ENCODE results near the gene DELE1. TPM values are rescaled to one million over a fixed set of nuclear protein-coding genes. Genes with fewer than 3 reads are reported as not detected.

DELE1 gene
- total RNA-seq, 1 experiment from 2014 or later, result 81.5 TPM

DNA sequence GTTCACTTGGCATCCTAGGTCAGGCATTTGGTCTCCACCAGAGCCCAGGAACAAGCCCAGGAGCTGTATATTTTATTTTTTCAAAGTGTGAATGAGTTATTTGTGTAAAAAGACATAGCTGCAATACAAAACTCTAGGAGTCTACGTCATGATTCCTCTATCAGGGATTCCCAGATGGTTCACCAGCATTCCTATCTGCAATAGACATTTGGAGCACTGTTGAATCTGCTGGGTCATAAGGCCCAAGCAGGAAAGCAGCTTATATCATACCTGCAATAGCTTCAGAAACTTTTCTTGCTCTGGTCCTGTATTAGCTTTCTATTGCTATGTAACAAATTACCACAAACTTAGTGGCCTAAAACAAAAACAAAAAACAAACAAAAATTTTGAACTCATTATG is 16.7 kb upstream of the DELE1 start:
- H3K4me3 Mint-ChIP-seq, result no peak overlapping the region
- POLR2A ChIA-PET, result interaction anchor here (0.6 kb wide), 1 partner anchor 23 kb away, joined by 4 read pairs; no protein-coding TSS in a partner anchor
- no peak overlapping the region for H3K27ac Mint-ChIP-seq
- TF ChIP-seq PREB (CRISPR knock-in tag; IDR thresholded peaks at IDR 0.05; ENCODE audit: borderline replicate concordance) (no peak), FOXP1 (CRISPR knock-in tag; IDR thresholded peaks at IDR 0.05; ENCODE audit: borderline replicate concordance) (no peak)
- peaks cover 9% of the 10 kb centered on the region; the same call in 1 of the 2 replicates for H3K4me1 Mint-ChIP-seq
- DNase-seq (ENCODE audit: low spot score), result no peak
- H3K36me3 Mint-ChIP-seq, result no peaks in the 10 kb centered on the region
- H3K27me3 Mint-ChIP-seq (ENCODE audit: low read depth), result peaks cover 5% of the 10 kb centered on the region
- CTCF ChIA-PET, result interaction anchor here (0.6 to 1.2 kb wide), 4 partner anchors 9 to 54 kb away, joined by 3 to 6 read pairs (median 3); no protein-coding TSS in a partner anchor
- no peak for ATAC-seq
- H3K9me3 Mint-ChIP-seq, result peaks cover 12% of the 10 kb centered on the region

DNA sequence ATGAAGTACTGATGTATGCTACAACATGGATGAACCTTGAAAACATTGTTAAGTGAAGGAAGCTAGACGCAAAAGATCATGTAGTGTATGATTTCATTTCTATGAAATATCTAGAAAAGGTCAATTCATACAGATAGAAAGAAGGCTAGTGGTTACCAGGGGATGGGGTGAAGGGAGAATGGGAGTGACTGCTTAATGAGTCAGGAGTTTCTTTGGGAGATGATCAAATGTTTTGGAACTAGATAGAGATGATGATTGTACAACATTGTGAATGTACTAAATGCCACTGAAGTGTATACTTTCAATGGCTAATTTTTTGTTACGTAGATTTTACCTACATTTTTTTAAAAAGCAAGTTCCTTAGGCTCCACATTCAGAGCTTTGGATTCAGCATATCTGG is 14.9 kb upstream of the DELE1 start:
- ATAC-seq, result no peak
- CTCF ChIA-PET, result no interaction called here
- Mint-ChIP-seq H3K4me1 (peaks cover 9% of the 10 kb centered on the region), H3K27ac (no peak overlapping the region), H3K27me3 (ENCODE audit: low read depth) (peaks cover 18% of the 10 kb centered on the region), H3K36me3 (no peaks in the 10 kb centered on the region), H3K9me3 (peaks cover 12% of the 10 kb centered on the region), H3K4me3 (no peak overlapping the region)
- no peak for DNase-seq (ENCODE audit: low spot score)
- POLR2A ChIA-PET, result interaction anchor here (0.5 kb wide), 1 partner anchor 16 kb away, joined by 3 read pairs; no protein-coding TSS in a partner anchor
- TF ChIP-seq, protein P1, sequence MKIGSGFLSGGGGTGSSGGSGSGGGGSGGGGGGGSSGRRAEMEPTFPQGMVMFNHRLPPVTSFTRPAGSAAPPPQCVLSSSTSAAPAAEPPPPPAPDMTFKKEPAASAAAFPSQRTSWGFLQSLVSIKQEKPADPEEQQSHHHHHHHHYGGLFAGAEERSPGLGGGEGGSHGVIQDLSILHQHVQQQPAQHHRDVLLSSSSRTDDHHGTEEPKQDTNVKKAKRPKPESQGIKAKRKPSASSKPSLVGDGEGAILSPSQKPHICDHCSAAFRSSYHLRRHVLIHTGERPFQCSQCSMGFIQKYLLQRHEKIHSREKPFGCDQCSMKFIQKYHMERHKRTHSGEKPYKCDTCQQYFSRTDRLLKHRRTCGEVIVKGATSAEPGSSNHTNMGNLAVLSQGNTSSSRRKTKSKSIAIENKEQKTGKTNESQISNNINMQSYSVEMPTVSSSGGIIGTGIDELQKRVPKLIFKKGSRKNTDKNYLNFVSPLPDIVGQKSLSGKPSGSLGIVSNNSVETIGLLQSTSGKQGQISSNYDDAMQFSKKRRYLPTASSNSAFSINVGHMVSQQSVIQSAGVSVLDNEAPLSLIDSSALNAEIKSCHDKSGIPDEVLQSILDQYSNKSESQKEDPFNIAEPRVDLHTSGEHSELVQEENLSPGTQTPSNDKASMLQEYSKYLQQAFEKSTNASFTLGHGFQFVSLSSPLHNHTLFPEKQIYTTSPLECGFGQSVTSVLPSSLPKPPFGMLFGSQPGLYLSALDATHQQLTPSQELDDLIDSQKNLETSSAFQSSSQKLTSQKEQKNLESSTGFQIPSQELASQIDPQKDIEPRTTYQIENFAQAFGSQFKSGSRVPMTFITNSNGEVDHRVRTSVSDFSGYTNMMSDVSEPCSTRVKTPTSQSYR (CRISPR knock-in tag; IDR thresholded peaks at IDR 0.05), result no peak
- no peak for TF ChIP-seq NR2C2 (CRISPR knock-in tag; IDR thresholded peaks at IDR 0.05)
- no peak for TF ChIP-seq ATF6 (CRISPR knock-in tag; IDR thresholded peaks at IDR 0.05)

DNA sequence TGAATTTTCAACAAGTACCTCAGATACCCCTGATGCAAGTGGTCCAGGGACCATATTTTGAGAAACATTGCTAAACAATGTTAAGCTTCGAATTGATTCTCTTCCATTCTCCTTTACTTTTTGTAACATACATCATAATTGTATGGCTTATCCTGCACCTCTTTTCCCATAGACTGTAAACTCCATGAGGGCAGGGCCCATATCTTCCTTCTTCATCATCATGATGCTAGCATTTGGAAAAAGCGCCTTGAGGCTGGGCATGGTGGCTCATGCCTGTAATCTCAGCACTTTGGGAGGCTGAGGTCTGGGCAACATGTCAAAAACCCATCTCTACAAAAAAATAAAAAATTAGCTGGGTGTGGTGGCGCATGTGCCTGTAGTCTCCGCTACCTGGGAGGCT is 14.5 kb upstream of the DELE1 start:
- ChIA-PET POLR2A (no interaction called here), CTCF (interaction anchor here (1.3 kb wide), 1 partner anchor 240 kb away, joined by 3 read pairs; no protein-coding TSS in a partner anchor)
- Mint-ChIP-seq H3K4me3 (no peak overlapping the region), H3K27me3 (ENCODE audit: low read depth) (peaks cover 20% of the 10 kb centered on the region), H3K4me1 (peaks cover 10% of the 10 kb centered on the region), H3K9me3 (peaks cover 12% of the 10 kb centered on the region), H3K27ac (no peak overlapping the region), H3K36me3 (no peaks in the 10 kb centered on the region)
- DNase-seq (ENCODE audit: low spot score), result no peak
- TF ChIP-seq ZMAT4 (CRISPR knock-in tag; IDR thresholded peaks at IDR 0.05) (no peak), TP53 (CRISPR knock-in tag; IDR thresholded peaks at IDR 0.05) (no peak), SOX15 (CRISPR knock-in tag; IDR thresholded peaks at IDR 0.05) (no peak), MXD4 (CRISPR knock-in tag; IDR thresholded peaks at IDR 0.05; ENCODE audit: borderline replicate concordance) (no peak), TCF7 (CRISPR knock-in tag; IDR thresholded peaks at IDR 0.05; ENCODE audit: low read depth) (no peak), OVOL2 (CRISPR knock-in tag; IDR thresholded peaks at IDR 0.05; ENCODE audit: borderline replicate concordance) (no peak), ATF2 (CRISPR knock-in tag; IDR thresholded peaks at IDR 0.05; ENCODE audit: borderline replicate concordance, low read depth) (no peak)
- TF ChIP-seq, protein P2, sequence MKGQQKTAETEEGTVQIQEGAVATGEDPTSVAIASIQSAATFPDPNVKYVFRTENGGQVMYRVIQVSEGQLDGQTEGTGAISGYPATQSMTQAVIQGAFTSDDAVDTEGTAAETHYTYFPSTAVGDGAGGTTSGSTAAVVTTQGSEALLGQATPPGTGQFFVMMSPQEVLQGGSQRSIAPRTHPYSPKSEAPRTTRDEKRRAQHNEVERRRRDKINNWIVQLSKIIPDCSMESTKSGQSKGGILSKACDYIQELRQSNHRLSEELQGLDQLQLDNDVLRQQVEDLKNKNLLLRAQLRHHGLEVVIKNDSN (CRISPR knock-in tag; IDR thresholded peaks at IDR 0.05), result no peak
- TF ChIP-seq, protein P3, sequence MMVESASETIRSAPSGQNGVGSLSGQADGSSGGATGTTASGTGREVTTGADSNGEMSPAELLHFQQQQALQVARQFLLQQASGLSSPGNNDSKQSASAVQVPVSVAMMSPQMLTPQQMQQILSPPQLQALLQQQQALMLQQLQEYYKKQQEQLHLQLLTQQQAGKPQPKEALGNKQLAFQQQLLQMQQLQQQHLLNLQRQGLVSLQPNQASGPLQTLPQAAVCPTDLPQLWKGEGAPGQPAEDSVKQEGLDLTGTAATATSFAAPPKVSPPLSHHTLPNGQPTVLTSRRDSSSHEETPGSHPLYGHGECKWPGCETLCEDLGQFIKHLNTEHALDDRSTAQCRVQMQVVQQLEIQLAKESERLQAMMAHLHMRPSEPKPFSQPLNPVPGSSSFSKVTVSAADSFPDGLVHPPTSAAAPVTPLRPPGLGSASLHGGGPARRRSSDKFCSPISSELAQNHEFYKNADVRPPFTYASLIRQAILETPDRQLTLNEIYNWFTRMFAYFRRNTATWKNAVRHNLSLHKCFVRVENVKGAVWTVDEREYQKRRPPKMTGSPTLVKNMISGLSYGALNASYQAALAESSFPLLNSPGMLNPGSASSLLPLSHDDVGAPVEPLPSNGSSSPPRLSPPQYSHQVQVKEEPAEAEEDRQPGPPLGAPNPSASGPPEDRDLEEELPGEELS (CRISPR knock-in tag; IDR thresholded peaks at IDR 0.05), result no peak
- ATAC-seq, result no peak
